GM12878 (cell line): Measurements from ENCODE around the gene GRIK4. TPM values are rescaled to one million over a fixed set of nuclear protein-coding genes. Genes with fewer than 3 reads are reported as not detected.

Source experiments
- ATAC-seq: fragments of 200-7000 bp; cut with Tn5 transposase; 3 replicates; pipeline ENCODE4 v1.9.1; 2020; ENCODE audit warnings: mild to moderate bottlenecking, moderate library complexity
- BruUV-seq: library from RNA; stranded (reverse); fragments of 400-500 nt; replicated peaks from 2 replicates; lab custom pipeline; 2021; lab: Mats Ljungman, UMichigan
- CTCF ChIA-PET: fragments of 300-600 bp; sonication (Branson Sonifier 250); formaldehyde crosslinking; extraction: SDS; loops from one replicate; lab custom pipeline; 2021; ENCODE audit warnings: inconsistent platforms; lab: Yijun Ruan, JAX
- POLR2A ChIA-PET: fragments of 350-600 bp; formaldehyde crosslinking; extraction: SDS; loops from one replicate; lab custom pipeline; 2021; ENCODE audit warnings: inconsistent platforms; lab: Charles Lee
- RAD21 ChIA-PET: fragments of 300-600 bp; sonication (Branson Sonifier 250); formaldehyde crosslinking; loops from one replicate; lab custom pipeline; 2023; ENCODE audit warnings: antibody characterized with exemption; ENCODE audit not compliant: unreplicated experiment; lab: Charles Lee
- SMC1A ChIA-PET: fragments of 300-600 bp; sonication (Branson Sonifier 250); formaldehyde crosslinking; loops from one replicate; lab custom pipeline; 2023; ENCODE audit not compliant: unreplicated experiment, uncharacterized antibody; lab: Charles Lee
- DNase-seq: peaks from one replicate; pipeline ENCODE4 v3.0.0-alpha.2; 2011; ENCODE audit warnings: low read depth, low spot score
- FAIRE-seq: peaks from 3 replicates; lab custom pipeline; 2011; peaks lifted over from hg19 to GRCh38; lab: Jason Lieb, UNC
- H2AFZ ChIP-seq: 2 replicates; pipeline ENCODE4 v1.6.0; 2011; ENCODE audit warnings: low read depth, low read length, control low read depth; ENCODE audit not compliant: control insufficient read depth
- H3K27ac ChIP-seq: 2 replicates; pipeline ENCODE4 v1.5.1; 2011; ENCODE audit warnings: control low read depth; ENCODE audit not compliant: control insufficient read depth, insufficient read depth
- H3K27me3 ChIP-seq, 2 experiments: replicated peaks in 1 of 2; 2 replicates each; pipeline versions ENCODE4 v1.6.0 to v1.6.1; 2011; ENCODE audit warnings: low read length in 1 of 2; ENCODE audit not compliant: control insufficient read depth in 2 of 2, insufficient read depth in 2 of 2
- H3K36me3 ChIP-seq, 2 experiments: 2 replicates each; pipeline ENCODE4 v1.5.1; 2011; ENCODE audit warnings: low read length in 1 of 2; ENCODE audit not compliant: control insufficient read depth in 2 of 2, insufficient read depth in 2 of 2
- H3K4me1 ChIP-seq: 2 replicates; pipeline ENCODE4 v1.6.1; 2011; ENCODE audit warnings: mild to moderate bottlenecking, low read length, moderate library complexity, mixed read lengths; ENCODE audit not compliant: control insufficient read depth, insufficient read depth
- H3K4me2 ChIP-seq: 2 replicates; pipeline ENCODE4 v1.6.0; 2011; ENCODE audit warnings: control low read depth; ENCODE audit not compliant: control insufficient read depth, insufficient read depth
- H3K4me3 ChIP-seq: fragments of 200-600 bp; sonication (generic); 2 replicates; pipeline ENCODE4 v1.5.1; 2016
- H3K79me2 ChIP-seq: 2 replicates; pipeline ENCODE4 v1.6.0; 2011; ENCODE audit warnings: low read length; ENCODE audit not compliant: control insufficient read depth, insufficient read depth
- H3K9ac ChIP-seq: 2 replicates; pipeline ENCODE4 v1.8.0; 2011; ENCODE audit warnings: low read length, control low read depth, mixed read lengths; ENCODE audit not compliant: control insufficient read depth, insufficient read depth
- H3K9me3 ChIP-seq: replicated peaks from 3 replicates; pipeline ENCODE4 v1.5.1; 2011; ENCODE audit warnings: mild to moderate bottlenecking, low read length; ENCODE audit not compliant: control insufficient read depth, insufficient read depth
- H4K20me1 ChIP-seq: 2 replicates; pipeline ENCODE4 v1.6.0; 2011; ENCODE audit not compliant: control insufficient read depth, insufficient read depth
- FOXK2 ChIP-seq: fragments of 450-650 bp; IDR thresholded peaks from 2 replicates; pipeline ENCODE4 v1.6.1; 2017; ENCODE audit warnings: mild to moderate bottlenecking, moderate library complexity
- GATAD2B ChIP-seq: fragments of 450-650 bp; conservative IDR thresholded peaks from 2 replicates; pipeline ENCODE4 v1.6.1; 2017; ENCODE audit warnings: low read depth, mild to moderate bottlenecking, moderate library complexity
- IKZF2 ChIP-seq, 2 experiments: fragments of 450-650 bp; IDR thresholded peaks; 2 replicates each; pipeline ENCODE4 v1.6.1; 2017; ENCODE audit warnings: mild to moderate bottlenecking in 2 of 2, moderate library complexity in 2 of 2
- MEF2A ChIP-seq: IDR thresholded peaks from 2 replicates; pipeline ENCODE4 v1.6.1; 2011; ENCODE audit warnings: low read depth, mild to moderate bottlenecking, low read length, moderate library complexity; ENCODE audit not compliant: insufficient read depth
- MYB ChIP-seq: fragments of 150-350 bp; IDR thresholded peaks from 2 replicates; pipeline ENCODE4 v1.6.1; 2014; ENCODE audit warnings: mild to moderate bottlenecking, low read depth, low read length, borderline replicate concordance
- NFIC ChIP-seq: IDR thresholded peaks from 2 replicates; pipeline ENCODE4 v1.6.1; 2012; ENCODE audit warnings: low read depth, mild to moderate bottlenecking, inconsistent platforms, low read length, moderate library complexity
- NFYB ChIP-seq: IDR thresholded peaks from 2 replicates; pipeline ENCODE4 v1.6.1; 2011; ENCODE audit warnings: low read depth, mild to moderate bottlenecking, low read length, improper control_type of control experiment, moderate library complexity; ENCODE audit not compliant: insufficient read depth
- NR2C1 ChIP-seq: fragments of 450-650 bp; IDR thresholded peaks from 2 replicates; pipeline ENCODE4 v1.6.1; 2017; ENCODE audit warnings: antibody characterized with exemption, mild to moderate bottlenecking, moderate library complexity
- NR2C2 ChIP-seq: IDR thresholded peaks from 2 replicates; pipeline ENCODE4 v1.6.1; 2011; ENCODE audit warnings: borderline replicate concordance, low read depth; ENCODE audit not compliant: control insufficient read depth, insufficient read length
- POLR2AphosphoS2 ChIP-seq: IDR thresholded peaks from 2 replicates; pipeline ENCODE4 v1.6.1; 2011; ENCODE audit warnings: low read depth, mild to moderate bottlenecking, low read length, improper control_type of control experiment, moderate library complexity
- TAF1 ChIP-seq: IDR thresholded peaks from 2 replicates; pipeline ENCODE4 v1.6.1; 2011; ENCODE audit warnings: mild to moderate bottlenecking, low read depth, low read length, borderline replicate concordance
- TBL1XR1 ChIP-seq: IDR thresholded peaks from 2 replicates; pipeline ENCODE4 v1.6.1; 2012; ENCODE audit warnings: low read depth, low read length, improper control_type of control experiment
- TCF7 ChIP-seq: IDR thresholded peaks from 2 replicates; pipeline ENCODE4 v1.6.1; 2014; ENCODE audit warnings: antibody characterized with exemption, borderline replicate concordance
- YBX1 ChIP-seq: fragments of 450-650 bp; IDR thresholded peaks from 2 replicates; pipeline ENCODE4 v1.6.1; 2016; ENCODE audit warnings: antibody characterized with exemption
- ZZZ3 ChIP-seq: IDR thresholded peaks from 2 replicates; pipeline ENCODE4 v1.6.1; 2011; ENCODE audit warnings: low read depth; ENCODE audit not compliant: control insufficient read depth, insufficient read length
- WGBS: methylation state at CpG from one replicate; pipeline ENCODE4 v1.1.6; 2016; ENCODE audit warnings: low lambda C conversion rate; ENCODE audit not compliant: insufficient replicate concordance, insufficient coverage; ENCODE audit errors: missing lambda C conversion rate; 5-methylcytosine and 5-hydroxymethylcytosine counted together
- in situ Hi-C: fragments of 300-500 bp; cut with MboI; formaldehyde crosslinking; loops from 9 replicates; pipeline ENCODE4 v1.14.3; 2018; ENCODE audit warnings: mixed read lengths
- intact Hi-C: fragments of 100-400 bp; cut with micrococcal nuclease; formaldehyde crosslinking; loops from one replicate; pipeline ENCODE4 v1.14.2; 2022; ENCODE audit not compliant: unreplicated experiment
- polyA plus RNA-seq, 11 experiments: library from polyadenylated mRNA; depleted of rRNA in 4 of 11; unstranded in 6 of 11; stranded (reverse) in 5 of 11; fragments of >200 nt; fragmentation: Nextera tagmentation in 4 of 11; fragmentation: Illumina TruSeq in 1 of 11; extraction: Ambion mirVana in 4 of 11; extraction: Trizol in 1 of 11; gene quantifications; 1 replicate in 1 of 11; 2 replicates in 10 of 11; pipeline versions ENCODE4 v1.2.1 to v1.2.3, GENCODE V29; 2011 to 2016; ENCODE audit warnings: inconsistent platforms in 2 of 11, missing spikeins in 2 of 11, low read depth in 1 of 11
- total RNA-seq, 4 experiments: library from RNA; depleted of rRNA in 3 of 4; stranded (reverse); fragments of >200 nt in 3 of 4; fragmentation: Illumina TruSeq in 1 of 4; extraction: Trizol in 1 of 4; gene quantifications; 2 replicates each; pipeline versions ENCODE4 v1.2.1 to v1.2.3, GENCODE V29; 2013 to 2021
- TF ChIP-seq, protein P1 (sequence below): fragments of 450-650 bp; IDR thresholded peaks from 2 replicates; pipeline ENCODE4 v1.6.1; 2017; ENCODE audit warnings: antibody characterized with exemption, mild to moderate bottlenecking, moderate library complexity

GRIK4 gene
- total and polyA plus RNA-seq, 10 of the 15 experiments (the other 5 are each of a cell fraction or from before 2014, with no cell fraction given), result 0.33 to 3.6 (median 0.72) TPM

DNA sequence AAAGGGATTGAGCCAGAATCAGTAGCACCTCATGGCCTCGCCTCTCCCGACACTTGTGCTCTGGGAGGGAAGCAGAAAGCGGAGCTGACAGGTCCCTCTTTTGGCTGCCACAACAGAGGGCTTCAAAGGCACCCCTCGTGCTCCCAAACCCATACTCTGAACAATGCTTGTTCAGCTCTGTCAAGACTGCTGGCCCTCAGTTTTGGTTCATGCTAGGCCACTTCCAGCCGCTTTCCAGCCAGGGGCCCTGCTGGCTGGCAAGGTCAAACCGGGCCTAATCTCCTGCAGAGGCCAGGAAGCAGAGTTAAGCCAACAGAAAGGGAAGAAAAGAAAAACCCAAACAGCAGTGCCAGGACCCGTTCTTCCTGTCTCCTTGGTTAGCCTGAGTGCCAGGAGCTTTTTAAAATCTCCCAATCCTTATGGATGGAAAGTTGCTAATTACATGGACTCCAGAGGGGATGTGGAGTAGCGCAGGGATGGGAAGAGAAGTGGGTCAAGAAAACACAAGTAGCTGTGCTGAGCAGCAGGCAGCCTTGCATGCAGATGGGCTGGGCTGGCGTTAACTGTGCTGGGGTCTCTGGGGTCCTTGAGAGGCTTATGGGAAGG lies 150.6 kb downstream of the GRIK4 start:
- TF ChIP-seq NR2C2 (no peak), ZZZ3 (no peak), NFYB (no peak), NR2C1 (no peak), FOXK2 (no peak), GATAD2B (no peak), NFIC (no peak), TCF7 (no peak), MEF2A (no peak), IKZF2 (IDR thresholded peaks at IDR 0.05) (no peak), POLR2AphosphoS2 (no peak), TBL1XR1 (no peak), YBX1 (no peak), MYB (no peak), TAF1 (no peak)
- TF ChIP-seq, protein P1, sequence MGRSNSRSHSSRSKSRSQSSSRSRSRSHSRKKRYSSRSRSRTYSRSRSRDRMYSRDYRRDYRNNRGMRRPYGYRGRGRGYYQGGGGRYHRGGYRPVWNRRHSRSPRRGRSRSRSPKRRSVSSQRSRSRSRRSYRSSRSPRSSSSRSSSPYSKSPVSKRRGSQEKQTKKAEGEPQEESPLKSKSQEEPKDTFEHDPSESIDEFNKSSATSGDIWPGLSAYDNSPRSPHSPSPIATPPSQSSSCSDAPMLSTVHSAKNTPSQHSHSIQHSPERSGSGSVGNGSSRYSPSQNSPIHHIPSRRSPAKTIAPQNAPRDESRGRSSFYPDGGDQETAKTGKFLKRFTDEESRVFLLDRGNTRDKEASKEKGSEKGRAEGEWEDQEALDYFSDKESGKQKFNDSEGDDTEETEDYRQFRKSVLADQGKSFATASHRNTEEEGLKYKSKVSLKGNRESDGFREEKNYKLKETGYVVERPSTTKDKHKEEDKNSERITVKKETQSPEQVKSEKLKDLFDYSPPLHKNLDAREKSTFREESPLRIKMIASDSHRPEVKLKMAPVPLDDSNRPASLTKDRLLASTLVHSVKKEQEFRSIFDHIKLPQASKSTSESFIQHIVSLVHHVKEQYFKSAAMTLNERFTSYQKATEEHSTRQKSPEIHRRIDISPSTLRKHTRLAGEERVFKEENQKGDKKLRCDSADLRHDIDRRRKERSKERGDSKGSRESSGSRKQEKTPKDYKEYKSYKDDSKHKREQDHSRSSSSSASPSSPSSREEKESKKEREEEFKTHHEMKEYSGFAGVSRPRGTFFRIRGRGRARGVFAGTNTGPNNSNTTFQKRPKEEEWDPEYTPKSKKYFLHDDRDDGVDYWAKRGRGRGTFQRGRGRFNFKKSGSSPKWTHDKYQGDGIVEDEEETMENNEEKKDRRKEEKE, result no peak
- Histone ChIP-seq H3K79me2 (no peaks in the 10 kb centered on the region), H3K9ac (no peak overlapping the region), H3K36me3 (no peaks in the 10 kb centered on the region; a peak in 1 of 4 replicates), H3K4me2 (no peak overlapping the region), H3K9me3 (no peaks in the 10 kb centered on the region), H3K27me3 (no peaks in the 10 kb centered on the region; a peak in 1 of 4 replicates), H3K4me1 (peaks cover 15% of the 10 kb centered on the region), H3K4me3 (no peak overlapping the region), H3K27ac (no peak overlapping the region), H2AFZ (no peak overlapping the region), H4K20me1 (no peaks in the 10 kb centered on the region)
- no TSS peak for BruUV-seq
- intact Hi-C loops, result no loop called here
- ChIA-PET POLR2A (no interaction called here), CTCF (interaction anchor here (0.6 to 9.0 kb wide), 5 partner anchors 13 to 140 kb away, joined by 3 to 111 read pairs (median 6); no protein-coding TSS in a partner anchor), RAD21 (interaction anchor here (1.0 kb wide), 1 partner anchor 23 kb away, joined by 3 read pairs; no protein-coding TSS in a partner anchor), SMC1A (interaction anchor here (1.5 kb wide), 1 partner anchor 13 kb away, joined by 3 read pairs; no protein-coding TSS in a partner anchor)
- DNase-seq (no peak), ATAC-seq (no peak), FAIRE-seq (no peak)
- WGBS, result 47% methylated on average over 9 of the region's 9 CpGs
- in situ Hi-C loops, result no loop called here
